Endothelial cell of umbilical vein (primary cell): ENCODE data around the gene RAB38. TPM values are rescaled to one million over a fixed set of nuclear protein-coding genes. Genes with fewer than 3 reads are reported as not detected.

ENCODE experiments used
- BruUV-seq: library from RNA; stranded (reverse); fragments of 400-500 nt; replicated peaks from 2 replicates; lab custom pipeline; 2021; lab: Mats Ljungman, UMichigan
- CTCF ChIA-PET: fragments of 300-600, 350-600 bp; sonication (Branson Sonifier 250); formaldehyde crosslinking; loops from one replicate; lab custom pipeline; 2021; ENCODE audit warnings: antibody characterized with exemption, inconsistent platforms; lab: Charles Lee
- POLR2A ChIA-PET: fragments of 300-600, 350-600 bp; sonication (Branson Sonifier 250); formaldehyde crosslinking; loops from one replicate; lab custom pipeline; 2021; ENCODE audit warnings: antibody characterized with exemption, inconsistent platforms; lab: Charles Lee
- DNase-seq: peaks from one replicate; pipeline ENCODE4 v3.0.0-alpha.2; 2011; ENCODE audit warnings: low read depth, low spot score
- FAIRE-seq: peaks from 2 replicates; lab custom pipeline; 2011; peaks lifted over from hg19 to GRCh38; lab: Jason Lieb, UNC
- H2AFZ ChIP-seq: 2 replicates; pipeline ENCODE4 v1.6.0; 2012; ENCODE audit warnings: low read depth, low read length, control low read depth, inconsistent platforms
- H3K27ac ChIP-seq: 2 replicates; pipeline ENCODE4 v1.5.1; 2011; ENCODE audit warnings: low read depth, mild to moderate bottlenecking, control low read depth, low read length, moderate library complexity; ENCODE audit not compliant: insufficient read depth
- H3K27me3 ChIP-seq, 2 experiments: 2 replicates each; pipeline versions ENCODE4 v1.6.0 to v1.6.1; 2011; ENCODE audit warnings: low read length in 2 of 2, mixed read lengths in 1 of 2; ENCODE audit not compliant: control insufficient read depth in 2 of 2, insufficient read depth in 2 of 2
- H3K36me3 ChIP-seq, 2 experiments: 2 replicates in 1 of 2; 3 replicates in 1 of 2; pipeline ENCODE4 v1.5.1; 2011; ENCODE audit warnings: low read length in 2 of 2, mild to moderate bottlenecking in 1 of 2, moderate library complexity in 1 of 2; ENCODE audit not compliant: control insufficient read depth in 2 of 2, insufficient read depth in 2 of 2; ENCODE audit errors: extremely low read depth in 1 of 2
- H3K4me1 ChIP-seq: 3 replicates; pipeline ENCODE4 v1.5.1; 2011; ENCODE audit warnings: mild to moderate bottlenecking, low read length; ENCODE audit not compliant: control insufficient read depth, insufficient read depth; ENCODE audit errors: extremely low read depth
- H3K4me2 ChIP-seq: 2 replicates; pipeline ENCODE4 v1.6.1; 2011; ENCODE audit warnings: low read length, control low read depth, mixed read lengths; ENCODE audit not compliant: insufficient read depth
- H3K4me3 ChIP-seq, 3 experiments: fragments of 200-600 bp in 1 of 3; sonication (generic), shearing (Covaris generic) in 1 of 3; replicated peaks in 1 of 3; 2 replicates each; pipeline ENCODE4 v1.5.1; 2011 to 2016; ENCODE audit warnings: control low read depth in 3 of 3, low read length in 3 of 3, mild to moderate bottlenecking in 2 of 3, inconsistent platforms in 1 of 3, low read depth in 1 of 3, moderate library complexity in 1 of 3; ENCODE audit not compliant: insufficient read depth in 1 of 3
- H3K79me2 ChIP-seq: 2 replicates; pipeline ENCODE4 v1.6.0; 2012; ENCODE audit warnings: low read length, inconsistent platforms; ENCODE audit not compliant: control insufficient read depth, insufficient read depth
- H3K9ac ChIP-seq: replicated peaks from 2 replicates; pipeline ENCODE3; 2011; ENCODE audit warnings: low read length, control low read depth; ENCODE audit not compliant: insufficient read depth; ENCODE audit errors: extremely low read depth
- H3K9me1 ChIP-seq: replicated peaks from 3 replicates; pipeline ENCODE4 v1.6.0; 2011; ENCODE audit warnings: mild to moderate bottlenecking, low read length; ENCODE audit not compliant: control insufficient read depth, insufficient read depth; ENCODE audit errors: extremely low read depth
- H3K9me3 ChIP-seq: replicated peaks from 2 replicates; pipeline ENCODE4 v1.5.1; 2012; ENCODE audit warnings: low read length, inconsistent platforms; ENCODE audit not compliant: control insufficient read depth, insufficient read depth
- H4K20me1 ChIP-seq: replicated peaks from 2 replicates; pipeline ENCODE3; 2011; ENCODE audit warnings: mild to moderate bottlenecking, low read length; ENCODE audit not compliant: control insufficient read depth, insufficient read depth; ENCODE audit errors: extremely low read depth
- EZH2 ChIP-seq: IDR thresholded peaks from 2 replicates; pipeline ENCODE4 v1.6.1; 2012; ENCODE audit warnings: borderline replicate concordance, low read depth, mild to moderate bottlenecking, moderate library complexity, low read length, inconsistent platforms; ENCODE audit not compliant: severe bottlenecking
- FOS ChIP-seq: IDR thresholded peaks from 2 replicates; pipeline ENCODE4 v1.6.1; 2011; ENCODE audit warnings: mild to moderate bottlenecking, low read length, moderate library complexity, borderline replicate concordance; ENCODE audit not compliant: insufficient read depth
- GATA2 ChIP-seq: IDR thresholded peaks from 2 replicates; pipeline ENCODE4 v1.7.0; 2011; ENCODE audit warnings: low read depth, mild to moderate bottlenecking, moderate library complexity, mixed read lengths, low read length; ENCODE audit not compliant: insufficient read length, insufficient read depth
- JUN ChIP-seq: IDR thresholded peaks from 2 replicates; pipeline ENCODE4 v1.6.1; 2011; ENCODE audit warnings: borderline replicate concordance, low read depth; ENCODE audit not compliant: insufficient read length, insufficient read depth
- MAX ChIP-seq: IDR thresholded peaks from 2 replicates; pipeline ENCODE4 v1.6.1; 2011; ENCODE audit not compliant: insufficient read depth, insufficient read length
- MYC ChIP-seq: IDR thresholded peaks from one replicate; pipeline ENCODE4 v1.6.1; 2011; ENCODE audit warnings: mild to moderate bottlenecking, low read depth, low read length
- POLR2A ChIP-seq: IDR thresholded peaks from 2 replicates; pipeline ENCODE4 v1.6.1; 2012; ENCODE audit warnings: low read depth, mild to moderate bottlenecking, control low read depth, low read length
- POLR2AphosphoS5 ChIP-seq: IDR thresholded peaks from 2 replicates; pipeline ENCODE4 v1.6.1; 2012; ENCODE audit warnings: low read depth, mild to moderate bottlenecking, control low read depth, low read length, moderate library complexity; ENCODE audit not compliant: insufficient read depth
- dilution Hi-C: fragments of 300-500 bp; cut with MboI; formaldehyde crosslinking; loops from one replicate; pipeline ENCODE4 v1.15.0; 2019; ENCODE audit warnings: low sequenced_read_pairs; ENCODE audit not compliant: extremely low pct_ligation_motif_present
- intact Hi-C: fragments of 100-400 bp; cut with micrococcal nuclease; formaldehyde crosslinking; loops from one replicate; pipeline ENCODE4 v1.10.0; 2022
- polyA plus RNA-seq, 4 experiments: library from polyadenylated mRNA; depleted of rRNA in 3 of 4; stranded (reverse) in 3 of 4; unstranded in 1 of 4; fragments of >200 nt; gene quantifications; 2 replicates each; pipeline versions ENCODE4 v1.2.1 to v1.2.3, GENCODE V29; 2011 to 2012; ENCODE audit warnings: missing spikeins in 1 of 4
- total RNA-seq: library from RNA; stranded (reverse); gene quantifications from 2 replicates; pipeline ENCODE4 v1.2.3, GENCODE V29; 2021
- TF ChIP-seq, protein P1 (sequence below), 2 donors: IDR thresholded peaks; 1 replicate in 1 of 2; 2 replicates in 1 of 2; pipeline ENCODE4 v1.5.1; 2011; ENCODE audit warnings: low read length in 2 of 2, mild to moderate bottlenecking in 2 of 2, moderate library complexity in 2 of 2, control low read depth in 1 of 2, inconsistent platforms in 1 of 2, low read depth in 1 of 2; ENCODE audit not compliant: insufficient read depth in 1 of 2; ENCODE audit errors: extremely low read depth in 1 of 2

Gene RAB38
- total and polyA plus RNA-seq, 2 donors (not counting 3 experiments of a cell fraction or from before 2014, with no cell fraction given), result 3.0 to 3.6 TPM

- ChIA-PET CTCF (interaction anchor here (2.2 kb wide), 1 partner anchor 8 kb away, joined by 6 read pairs; no protein-coding TSS in a partner anchor), POLR2A (no interaction called here)
- dilution Hi-C loops (no loop called here), intact Hi-C loops (no loop called here)
- H3K27ac ChIP-seq, result no peak overlapping the region
- H3K36me3 ChIP-seq, result no peaks in the 10 kb centered on the region
- H2AFZ ChIP-seq, result no peak overlapping the region
- no peak for FAIRE-seq
- H3K27me3 ChIP-seq, result no peaks in the 10 kb centered on the region
- TF ChIP-seq MYC (no peak), EZH2 (no peak), FOS (no peak), POLR2A (no peak), JUN (no peak), GATA2 (no peak), MAX (no peak), POLR2AphosphoS5 (no peak)
- TF ChIP-seq, protein P1, sequence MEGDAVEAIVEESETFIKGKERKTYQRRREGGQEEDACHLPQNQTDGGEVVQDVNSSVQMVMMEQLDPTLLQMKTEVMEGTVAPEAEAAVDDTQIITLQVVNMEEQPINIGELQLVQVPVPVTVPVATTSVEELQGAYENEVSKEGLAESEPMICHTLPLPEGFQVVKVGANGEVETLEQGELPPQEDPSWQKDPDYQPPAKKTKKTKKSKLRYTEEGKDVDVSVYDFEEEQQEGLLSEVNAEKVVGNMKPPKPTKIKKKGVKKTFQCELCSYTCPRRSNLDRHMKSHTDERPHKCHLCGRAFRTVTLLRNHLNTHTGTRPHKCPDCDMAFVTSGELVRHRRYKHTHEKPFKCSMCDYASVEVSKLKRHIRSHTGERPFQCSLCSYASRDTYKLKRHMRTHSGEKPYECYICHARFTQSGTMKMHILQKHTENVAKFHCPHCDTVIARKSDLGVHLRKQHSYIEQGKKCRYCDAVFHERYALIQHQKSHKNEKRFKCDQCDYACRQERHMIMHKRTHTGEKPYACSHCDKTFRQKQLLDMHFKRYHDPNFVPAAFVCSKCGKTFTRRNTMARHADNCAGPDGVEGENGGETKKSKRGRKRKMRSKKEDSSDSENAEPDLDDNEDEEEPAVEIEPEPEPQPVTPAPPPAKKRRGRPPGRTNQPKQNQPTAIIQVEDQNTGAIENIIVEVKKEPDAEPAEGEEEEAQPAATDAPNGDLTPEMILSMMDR (IDR thresholded peaks at IDR 0.05; ENCODE audit: extremely low read depth in 1 of 2, insufficient read depth in 1 of 2, low read depth in 1 of 2, low read length in 2 of 2), result no peak
- no peaks in the 10 kb centered on the region for H3K4me1 ChIP-seq
- no peaks in the 10 kb centered on the region for H3K9me3 ChIP-seq
- no peaks in the 10 kb centered on the region for H4K20me1 ChIP-seq
- H3K9me1 ChIP-seq, result no peaks in the 10 kb centered on the region
- no peak overlapping the region for H3K4me3 ChIP-seq
- no peak for DNase-seq
- no peaks in the 10 kb centered on the region for H3K79me2 ChIP-seq
- BruUV-seq, result no TSS peak
- no peak overlapping the region for H3K4me2 ChIP-seq
- H3K9ac ChIP-seq, result no peak overlapping the region
These were observed 5.8 kb downstream of the RAB38 start for GRCh38 chr11:88169471-88169870.
